ENCODE results near the gene ARHGEF12. TPM values are rescaled to one million over a fixed set of nuclear protein-coding genes. Genes with fewer than 3 reads are reported as not detected.

The ARHGEF12 gene
- total and polyA plus RNA-seq, 2 experiments from 2014 or later: 9.0 to 38.9 TPM

DNA sequence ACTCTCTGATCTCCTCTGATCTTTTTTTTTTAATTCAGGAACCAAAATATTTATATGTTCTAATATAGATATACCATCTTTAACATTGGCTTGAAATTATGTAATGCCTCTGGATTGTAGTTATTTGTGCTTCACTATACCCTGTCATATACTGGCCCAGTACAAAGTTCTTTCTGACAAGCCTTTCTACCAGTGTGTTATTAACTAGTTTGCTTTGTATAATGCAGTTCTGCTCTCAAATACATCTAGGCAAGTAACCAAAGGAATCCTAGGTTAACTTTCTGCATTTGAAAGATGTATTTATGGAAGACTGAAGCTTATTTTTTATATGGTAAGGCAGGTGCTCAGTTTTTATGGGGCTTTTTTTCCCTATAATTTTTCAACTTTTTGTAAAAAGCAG is 36.1 kb downstream of the ARHGEF12 start (continued):
- no peak for TF ChIP-seq CTCF (conservative IDR thresholded peaks at IDR 0.05; ENCODE audit: low read depth in 2 of 2)

DNA sequence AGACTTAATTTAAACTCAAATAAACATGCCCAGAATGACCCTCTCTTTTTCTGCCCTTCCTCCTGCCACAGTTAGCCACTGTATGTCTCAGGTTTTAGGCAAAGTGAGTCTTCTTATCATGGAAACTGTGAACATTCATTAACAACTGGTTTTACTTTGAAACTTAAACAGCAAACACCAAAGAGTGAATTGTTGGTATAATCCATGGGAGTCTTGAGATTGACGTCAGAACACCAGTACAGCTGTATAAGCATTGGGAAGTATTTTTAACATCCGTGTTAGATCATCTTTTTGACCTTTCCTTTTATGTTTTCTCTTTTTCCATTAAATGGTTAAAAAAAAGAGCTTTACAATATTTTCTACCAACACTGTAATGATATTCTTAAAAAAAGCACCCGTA is 38.9 kb downstream of the ARHGEF12 start:
- H3K27ac Mint-ChIP-seq: no peak overlapping the region
- no peaks in the 10 kb centered on the region for H4K20me1 ChIP-seq (replicated peaks; ENCODE audit: insufficient read depth)

GRCh38 chr11:120376547-120377182 is 40.5 kb downstream of the ARHGEF12 start:
- Histone ChIP-seq H4K20me1 (replicated peaks; ENCODE audit: insufficient read depth) (no peaks in the 10 kb centered on the region), H3F3A (replicated peaks; ENCODE audit: low read depth) (no peaks in the 10 kb centered on the region; the same call in 1 of the 2 replicates), H3K4me1 (ENCODE audit: insufficient read depth) (no peaks in the 10 kb centered on the region; the same call in 1 of the 2 replicates), H3K4me3 (no peak overlapping the region), H3K4me2 (no peak overlapping the region), H2AFZ (no peak overlapping the region), H3K27me3 (ENCODE audit: insufficient read depth) (no peaks in the 10 kb centered on the region), H3K36me3 (ENCODE audit: insufficient read depth) (0 out of 2 replicates have a peak, but pooled peaks cover 5% of the 10 kb centered on the region), H3K27ac (ENCODE audit: low read depth) (no peak overlapping the region), H3K79me2 (replicated peaks; ENCODE audit: insufficient read depth) (peaks cover 88% of the 10 kb centered on the region), H3K9me2 (ENCODE audit: insufficient read depth) (no peaks in the 10 kb centered on the region)
- peaks cover 11% of the 10 kb centered on the region; the same call in 2 of the 3 replicates for H3K4me1 Mint-ChIP-seq
- no peak overlapping the region for H3K4me3 Mint-ChIP-seq
- no peak overlapping the region for H3K27ac Mint-ChIP-seq
- ATAC-seq (no peak), DNase-seq (ENCODE audit: low spot score) (no peak)
- H3K9me3 Mint-ChIP-seq: peaks cover 17% of the 10 kb centered on the region
- H3K27me3 Mint-ChIP-seq (ENCODE audit: insufficient read depth, low read depth, poor library complexity): no peaks in the 10 kb centered on the region
- H3K36me3 Mint-ChIP-seq (ENCODE audit: low read depth): peaks cover 20% of the 10 kb centered on the region; the same call in 2 of the 3 replicates
- TF ChIP-seq, protein P1, sequence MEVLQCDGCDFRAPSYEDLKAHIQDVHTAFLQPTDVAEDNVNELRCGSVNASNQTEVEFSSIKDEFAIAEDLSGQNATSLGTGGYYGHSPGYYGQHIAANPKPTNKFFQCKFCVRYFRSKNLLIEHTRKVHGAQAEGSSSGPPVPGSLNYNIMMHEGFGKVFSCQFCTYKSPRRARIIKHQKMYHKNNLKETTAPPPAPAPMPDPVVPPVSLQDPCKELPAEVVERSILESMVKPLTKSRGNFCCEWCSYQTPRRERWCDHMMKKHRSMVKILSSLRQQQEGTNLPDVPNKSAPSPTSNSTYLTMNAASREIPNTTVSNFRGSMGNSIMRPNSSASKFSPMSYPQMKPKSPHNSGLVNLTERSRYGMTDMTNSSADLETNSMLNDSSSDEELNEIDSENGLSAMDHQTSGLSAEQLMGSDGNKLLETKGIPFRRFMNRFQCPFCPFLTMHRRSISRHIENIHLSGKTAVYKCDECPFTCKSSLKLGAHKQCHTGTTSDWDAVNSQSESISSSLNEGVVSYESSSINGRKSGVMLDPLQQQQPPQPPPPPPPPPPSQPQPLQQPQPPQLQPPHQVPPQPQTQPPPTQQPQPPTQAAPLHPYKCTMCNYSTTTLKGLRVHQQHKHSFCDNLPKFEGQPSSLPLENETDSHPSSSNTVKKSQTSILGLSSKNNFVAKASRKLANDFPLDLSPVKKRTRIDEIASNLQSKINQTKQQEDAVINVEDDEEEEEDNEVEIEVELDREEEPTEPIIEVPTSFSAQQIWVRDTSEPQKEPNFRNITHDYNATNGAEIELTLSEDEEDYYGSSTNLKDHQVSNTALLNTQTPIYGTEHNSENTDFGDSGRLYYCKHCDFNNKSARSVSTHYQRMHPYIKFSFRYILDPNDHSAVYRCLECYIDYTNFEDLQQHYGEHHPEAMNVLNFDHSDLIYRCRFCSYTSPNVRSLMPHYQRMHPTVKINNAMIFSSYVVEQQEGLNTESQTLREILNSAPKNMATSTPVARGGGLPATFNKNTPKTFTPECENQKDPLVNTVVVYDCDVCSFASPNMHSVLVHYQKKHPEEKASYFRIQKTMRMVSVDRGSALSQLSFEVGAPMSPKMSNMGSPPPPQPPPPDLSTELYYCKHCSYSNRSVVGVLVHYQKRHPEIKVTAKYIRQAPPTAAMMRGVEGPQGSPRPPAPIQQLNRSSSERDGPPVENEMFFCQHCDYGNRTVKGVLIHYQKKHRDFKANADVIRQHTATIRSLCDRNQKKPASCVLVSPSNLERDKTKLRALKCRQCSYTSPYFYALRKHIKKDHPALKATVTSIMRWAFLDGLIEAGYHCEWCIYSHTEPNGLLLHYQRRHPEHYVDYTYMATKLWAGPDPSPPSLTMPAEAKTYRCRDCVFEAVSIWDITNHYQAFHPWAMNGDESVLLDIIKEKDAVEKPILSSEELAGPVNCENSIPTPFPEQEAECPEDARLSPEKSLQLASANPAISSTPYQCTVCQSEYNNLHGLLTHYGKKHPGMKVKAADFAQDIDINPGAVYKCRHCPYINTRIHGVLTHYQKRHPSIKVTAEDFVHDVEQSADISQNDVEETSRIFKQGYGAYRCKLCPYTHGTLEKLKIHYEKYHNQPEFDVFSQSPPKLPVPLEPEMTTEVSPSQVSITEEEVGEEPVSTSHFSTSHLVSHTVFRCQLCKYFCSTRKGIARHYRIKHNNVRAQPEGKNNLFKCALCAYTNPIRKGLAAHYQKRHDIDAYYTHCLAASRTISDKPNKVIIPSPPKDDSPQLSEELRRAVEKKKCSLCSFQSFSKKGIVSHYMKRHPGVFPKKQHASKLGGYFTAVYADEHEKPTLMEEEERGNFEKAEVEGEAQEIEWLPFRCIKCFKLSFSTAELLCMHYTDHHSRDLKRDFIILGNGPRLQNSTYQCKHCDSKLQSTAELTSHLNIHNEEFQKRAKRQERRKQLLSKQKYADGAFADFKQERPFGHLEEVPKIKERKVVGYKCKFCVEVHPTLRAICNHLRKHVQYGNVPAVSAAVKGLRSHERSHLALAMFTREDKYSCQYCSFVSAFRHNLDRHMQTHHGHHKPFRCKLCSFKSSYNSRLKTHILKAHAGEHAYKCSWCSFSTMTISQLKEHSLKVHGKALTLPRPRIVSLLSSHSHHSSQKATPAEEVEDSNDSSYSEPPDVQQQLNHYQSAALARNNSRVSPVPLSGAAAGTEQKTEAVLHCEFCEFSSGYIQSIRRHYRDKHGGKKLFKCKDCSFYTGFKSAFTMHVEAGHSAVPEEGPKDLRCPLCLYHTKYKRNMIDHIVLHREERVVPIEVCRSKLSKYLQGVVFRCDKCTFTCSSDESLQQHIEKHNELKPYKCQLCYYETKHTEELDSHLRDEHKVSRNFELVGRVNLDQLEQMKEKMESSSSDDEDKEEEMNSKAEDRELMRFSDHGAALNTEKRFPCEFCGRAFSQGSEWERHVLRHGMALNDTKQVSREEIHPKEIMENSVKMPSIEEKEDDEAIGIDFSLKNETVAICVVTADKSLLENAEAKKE (CRISPR knock-in tag; IDR thresholded peaks at IDR 0.05): no peak
- no peak for TF ChIP-seq POLR2AphosphoS5 (IDR thresholded peaks at IDR 0.05; ENCODE audit: low read depth)
- no peak for TF ChIP-seq EZH2phosphoT487 (IDR thresholded peaks at IDR 0.05; ENCODE audit: unreplicated experiment)
- TF ChIP-seq CTCF (conservative IDR thresholded peaks at IDR 0.05; ENCODE audit: low read depth in 2 of 2): no peak
- no peak for TF ChIP-seq ZNF114 (CRISPR knock-in tag; IDR thresholded peaks at IDR 0.05)
- TF ChIP-seq JUNB (IDR thresholded peaks at IDR 0.05; ENCODE audit: unreplicated experiment): no peak

More for the DNA sequence above, 38.9 kb downstream of the ARHGEF12 start:
- H3K9me2 ChIP-seq (ENCODE audit: insufficient read depth): no peaks in the 10 kb centered on the region
- peaks cover 17% of the 10 kb centered on the region for H3K9me3 Mint-ChIP-seq
- H3K4me3 Mint-ChIP-seq: no peak overlapping the region
- H3K27ac ChIP-seq (ENCODE audit: low read depth): no peak overlapping the region
- H3K4me2 ChIP-seq: no peak overlapping the region
- peaks cover 20% of the 10 kb centered on the region; the same call in 2 of the 3 replicates for H3K36me3 Mint-ChIP-seq (ENCODE audit: low read depth)
- no peak overlapping the region for H2AFZ ChIP-seq
- DNase-seq (ENCODE audit: low spot score) (no peak), ATAC-seq (no peak)
- no peak for TF ChIP-seq EZH2 (IDR thresholded peaks at IDR 0.05; ENCODE audit: low read depth, unreplicated experiment)
- no peak for TF ChIP-seq ZNF114 (CRISPR knock-in tag; IDR thresholded peaks at IDR 0.05)
- no peak for TF ChIP-seq ZNF331 (CRISPR knock-in tag; IDR thresholded peaks at IDR 0.05; ENCODE audit: low read depth)
- TF ChIP-seq NANOG (IDR thresholded peaks at IDR 0.05; ENCODE audit: borderline replicate concordance): no peak
- no peak for TF ChIP-seq EZH2phosphoT487 (IDR thresholded peaks at IDR 0.05; ENCODE audit: unreplicated experiment)
- TF ChIP-seq POLR2AphosphoS5 (IDR thresholded peaks at IDR 0.05; ENCODE audit: low read depth): no peak
- H3K79me2 ChIP-seq (replicated peaks; ENCODE audit: insufficient read depth): peaks cover 87% of the 10 kb centered on the region
- H3K4me1 ChIP-seq (ENCODE audit: insufficient read depth): peaks cover 7% of the 10 kb centered on the region
- H3K36me3 ChIP-seq (ENCODE audit: insufficient read depth): 0 out of 2 replicates have a peak, but pooled peaks cover 5% of the 10 kb centered on the region
- H3K4me3 ChIP-seq: no peak overlapping the region
- H3K4me1 Mint-ChIP-seq: peaks cover 20% of the 10 kb centered on the region
- H3K27me3 Mint-ChIP-seq (ENCODE audit: insufficient read depth, low read depth, poor library complexity): peaks cover 1% of the 10 kb centered on the region
- H3K27me3 ChIP-seq (ENCODE audit: insufficient read depth): no peaks in the 10 kb centered on the region
- no peaks in the 10 kb centered on the region; the same call in 1 of the 2 replicates for H3F3A ChIP-seq (replicated peaks; ENCODE audit: low read depth)
